DMS53 (cell line): ENCODE measurements around the gene PEX14.

Experiments used
- DNase-seq: peaks from one replicate; lab custom pipeline; 2025; lab: John Stamatoyannopoulos, UW

The PEX14 gene

GRCh38 chr1:10617931-10618885 is 143.5 kb downstream of the PEX14 start:
- no peak for DNase-seq

- no peak for DNase-seq
These were observed 146.0 kb downstream of the PEX14 start for GRCh38 chr1:10620776-10621175.

GRCh38 chr1:10621906-10622305 is 147.2 kb downstream of the PEX14 start:
- DNase-seq: no peak

GRCh38 chr1:10622910-10623685 is 148.3 kb downstream of the PEX14 start:
- no peak for DNase-seq

GRCh38 chr1:10623686-10624145 is 149.0 kb downstream of the PEX14 start:
- no peak for DNase-seq

GRCh38 chr1:10624256-10625050 is 149.7 kb downstream of the PEX14 start:
- no peak for DNase-seq

- no peak for DNase-seq
These were observed 150.3 kb downstream of the PEX14 start for GRCh38 chr1:10625076-10625475.

- DNase-seq: no peak
These were observed 150.8 kb downstream of the PEX14 start for GRCh38 chr1:10625554-10625953.

- DNase-seq: no peak
These were observed 151.5 kb downstream of the PEX14 start for GRCh38 chr1:10626131-10626731.

GRCh38 chr1:10626791-10627410 is 152.2 kb downstream of the PEX14 start:
- no peak for DNase-seq

GRCh38 chr1:10628685-10629084 is 153.9 kb downstream of the PEX14 start:
- no peak for DNase-seq

GRCh38 chr1:10629091-10629815 is 154.5 kb downstream of the PEX14 start:
- no peak for DNase-seq

GRCh38 chr1:10629816-10630571 is 155.2 kb downstream of the PEX14 start:
- DNase-seq: no peak

- no peak for DNase-seq
These were observed 155.9 kb downstream of the PEX14 start for GRCh38 chr1:10630661-10631120.

- no peak for DNase-seq
These were observed 156.5 kb downstream of the PEX14 start for GRCh38 chr1:10631121-10631810.

GRCh38 chr1:10631811-10632593 is 157.3 kb downstream of the PEX14 start:
- no peak for DNase-seq

GRCh38 chr1:10632691-10633090 is 157.9 kb downstream of the PEX14 start:
- no peak for DNase-seq

- no peak for DNase-seq
These were observed 158.7 kb downstream of the PEX14 start for GRCh38 chr1:10633416-10633815.
